HG03439 (cell line): ENCODE measurements around the gene ZBTB34.

Source experiments
- ATAC-seq: cut with Tn5 transposase; IDR thresholded peaks from one replicate; pipeline ENCODE4 v1.9.1; 2021; ENCODE audit warnings: mild to moderate bottlenecking, moderate library complexity; ENCODE audit not compliant: unreplicated experiment

Gene ZBTB34

GRCh38 chr9:126915281-126915816 is 54.9 kb downstream of the ZBTB34 start:
- ATAC-seq = no peak

- no peak for ATAC-seq
Measured at GRCh38 chr9:126915846-126916543, 55.6 kb downstream of the ZBTB34 start.

GRCh38 chr9:126916909-126917308 is 56.5 kb downstream of the ZBTB34 start:
- ATAC-seq = no peak

- ATAC-seq = no peak
Measured at GRCh38 chr9:126919193-126919592, 58.8 kb downstream of the ZBTB34 start.

GRCh38 chr9:126925876-126926275 is 65.4 kb downstream of the ZBTB34 start:
- no peak for ATAC-seq

- ATAC-seq = no peak
Measured at GRCh38 chr9:126926364-126926763, 65.9 kb downstream of the ZBTB34 start.

GRCh38 chr9:126927419-126927818 is 67.0 kb downstream of the ZBTB34 start:
- no peak for ATAC-seq

- ATAC-seq = no peak
Measured at GRCh38 chr9:126932871-126933321, 72.5 kb downstream of the ZBTB34 start.

GRCh38 chr9:126933334-126933980 is 73.0 kb downstream of the ZBTB34 start:
- ATAC-seq = no peak

GRCh38 chr9:126934441-126934840 is 74.0 kb downstream of the ZBTB34 start:
- ATAC-seq = no peak
